Cerebellar cortex (tissue), 1 donor: ENCODE results near the gene GSTM4.

Experiments
- DNase-seq: peaks from one replicate; pipeline ENCODE4 v3.0.0-alpha.2; 2015; ENCODE audit warnings: low spot score

Gene GSTM4

DNA sequence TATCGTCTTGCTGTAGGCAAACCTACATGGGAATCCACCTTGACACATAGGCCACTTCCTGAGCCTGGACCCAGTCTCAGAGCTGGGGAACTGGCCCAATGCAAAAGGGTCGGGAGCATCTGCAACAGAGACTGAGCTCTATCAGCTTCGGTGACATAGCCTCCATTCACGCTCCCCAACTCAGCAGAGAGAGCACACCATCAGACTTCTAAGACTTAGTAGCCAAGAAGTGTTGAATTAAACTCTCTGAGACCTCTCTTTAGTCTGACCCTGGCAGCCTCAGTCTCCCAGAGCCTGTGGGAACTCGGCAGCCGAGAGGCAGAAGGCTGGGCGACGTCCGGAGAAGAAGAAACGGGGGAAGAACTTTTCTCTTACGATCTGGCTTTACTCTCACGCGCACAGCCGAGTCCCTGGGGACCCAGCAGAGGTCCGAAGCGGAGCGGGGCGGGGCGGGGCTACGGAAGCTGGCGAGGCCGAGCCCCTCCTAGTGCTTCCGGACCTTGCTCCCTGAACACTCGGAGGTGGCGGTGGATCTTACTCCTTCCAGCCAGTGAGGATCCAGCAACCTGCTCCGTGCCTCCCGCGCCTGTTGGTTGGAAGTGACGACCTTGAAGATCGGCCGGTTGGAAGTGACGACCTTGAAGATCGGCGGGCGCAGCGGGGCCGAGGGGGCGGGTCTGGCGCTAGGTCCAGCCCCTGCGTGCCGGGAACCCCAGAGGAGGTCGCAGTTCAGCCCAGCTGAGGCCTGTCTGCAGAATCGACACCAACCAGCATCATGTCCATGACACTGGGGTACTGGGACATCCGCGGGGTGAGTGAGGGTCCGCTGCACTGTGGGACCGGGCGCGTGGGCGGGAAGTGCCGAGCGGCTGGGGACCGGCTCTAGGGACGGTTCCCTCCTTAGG, at the start of gene GSTM4:
Gene GSTM4, plus strand, starts transcription at position 485 of the 905 bp plus-strand sequence. Its CDS starts 291 bp downstream, at position 776.
- DNase-seq, result peak; percentile 73

DNA sequence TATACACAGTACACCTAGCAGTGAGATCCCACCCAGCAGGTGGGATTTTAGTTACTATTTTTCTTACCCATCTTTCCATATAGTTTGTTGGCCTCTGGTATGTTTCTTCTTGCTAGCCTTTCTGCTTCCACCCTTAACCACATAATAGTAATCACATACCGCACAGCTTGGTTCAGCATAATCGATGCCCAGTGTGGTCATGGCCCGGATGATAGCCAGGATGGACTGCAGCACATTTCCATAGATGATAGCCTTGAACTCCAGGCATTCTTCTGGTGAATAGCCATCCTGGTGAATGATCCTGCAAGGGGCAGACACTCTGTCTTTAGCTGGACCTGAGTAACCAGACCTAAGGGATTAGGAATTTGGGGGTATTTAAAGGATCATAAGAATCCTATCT, 46.0 kb upstream of the GSTM4 start:
- no peak for DNase-seq

DNA sequence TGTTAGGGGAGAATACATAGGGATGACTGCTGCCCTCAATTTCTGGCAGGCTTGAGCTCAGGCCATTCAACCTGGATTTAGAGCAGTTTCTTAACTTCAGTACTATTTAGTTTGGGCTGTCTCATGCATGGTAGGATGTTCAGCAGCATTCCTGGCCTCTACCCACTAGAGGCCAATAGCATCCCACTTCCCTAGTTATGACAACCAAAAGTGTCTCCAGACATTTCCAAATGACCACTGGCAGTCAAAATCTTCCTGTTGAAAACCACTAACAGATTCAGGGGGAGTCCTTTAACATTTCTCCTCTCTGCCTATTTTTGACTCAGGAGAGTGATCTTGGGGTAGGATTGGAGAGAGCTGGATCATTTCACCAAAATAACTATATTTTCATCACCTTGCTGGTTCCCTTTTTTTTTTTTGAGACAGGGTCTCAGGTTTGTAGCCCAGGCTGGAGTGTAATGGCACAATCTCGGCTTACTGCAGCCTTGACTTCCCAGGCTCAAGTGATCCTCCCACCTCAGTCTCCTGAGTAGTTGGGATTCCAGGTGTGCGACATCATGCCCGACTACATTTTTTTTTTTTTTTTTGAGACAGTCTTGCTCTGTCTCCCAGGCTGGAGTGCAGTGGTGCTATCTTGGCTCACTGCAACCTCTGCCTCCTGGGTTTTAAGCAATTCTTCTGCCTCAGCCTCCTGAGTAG, 45.1 kb upstream of the GSTM4 start:
- no peak for DNase-seq

DNA sequence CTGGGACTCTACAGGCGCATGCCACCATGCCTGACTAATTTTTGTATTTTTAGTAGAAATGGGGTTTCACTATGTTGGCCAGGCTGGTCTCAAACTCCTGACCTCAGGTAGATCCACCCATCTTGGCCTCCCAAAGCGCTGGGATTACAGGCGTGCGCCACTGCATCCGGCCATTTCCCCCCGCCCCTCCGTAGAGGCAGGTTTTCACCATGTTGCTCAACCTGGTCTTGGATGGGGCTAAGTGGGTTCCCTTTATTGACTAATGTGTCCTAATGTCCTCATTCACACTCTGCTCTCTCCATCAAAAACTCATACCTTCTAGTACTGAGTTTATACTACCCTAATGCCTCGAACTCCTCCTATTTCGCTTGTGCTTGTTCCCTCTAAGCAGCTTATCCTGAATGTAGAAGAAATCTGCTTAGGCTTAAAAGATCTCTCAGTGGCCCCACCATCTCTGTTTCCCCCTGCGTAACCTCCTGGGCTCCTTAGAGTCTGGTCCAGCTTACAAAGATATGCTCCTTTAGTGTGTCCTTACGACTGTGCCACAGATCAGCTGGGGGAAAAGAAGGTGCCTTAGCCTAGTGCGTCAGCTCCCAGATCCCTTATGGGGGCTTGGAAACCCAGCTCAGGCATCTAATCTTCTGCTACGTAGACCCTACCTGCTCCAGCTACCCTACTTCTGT, 44.5 kb upstream of the GSTM4 start:
- DNase-seq, result no peak

DNA sequence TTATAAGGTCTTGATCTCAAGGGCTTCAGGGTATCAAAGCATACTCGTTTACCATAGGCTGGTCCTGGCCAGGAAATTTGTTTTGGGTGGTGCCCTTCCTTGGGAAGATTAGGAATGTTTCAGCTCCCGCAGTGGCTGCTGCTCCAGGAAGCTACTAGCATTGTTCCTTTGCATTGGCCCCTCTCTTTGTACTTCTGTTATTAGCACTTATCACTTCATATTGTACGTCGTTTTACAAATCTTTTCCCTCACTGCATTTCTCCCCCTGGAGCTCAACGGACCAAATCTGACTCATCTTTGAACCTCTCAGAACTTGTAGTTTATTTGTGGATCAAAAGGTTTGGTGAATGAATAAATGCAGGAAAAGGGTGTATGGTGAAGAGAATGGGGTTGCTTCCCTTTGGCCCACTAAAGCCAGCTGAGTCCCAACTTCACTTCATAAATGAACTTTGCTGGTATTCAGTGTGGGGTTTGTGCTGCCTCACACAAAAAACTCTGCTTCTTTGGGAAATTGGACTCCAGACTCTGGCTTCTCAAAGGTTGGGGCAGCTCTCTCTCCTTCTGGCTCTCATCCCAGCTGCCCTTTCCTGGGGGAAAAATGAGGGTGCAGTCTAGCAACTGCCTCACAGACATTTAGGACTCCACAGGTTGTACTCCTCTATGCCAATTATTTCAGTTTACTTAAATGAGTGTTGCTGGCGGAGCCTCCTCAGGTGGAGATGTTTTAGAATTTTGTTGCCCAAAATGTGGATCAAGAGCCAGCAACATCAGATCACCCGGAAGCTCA, 42.3 kb upstream of the GSTM4 start:
- no peak for DNase-seq

DNA sequence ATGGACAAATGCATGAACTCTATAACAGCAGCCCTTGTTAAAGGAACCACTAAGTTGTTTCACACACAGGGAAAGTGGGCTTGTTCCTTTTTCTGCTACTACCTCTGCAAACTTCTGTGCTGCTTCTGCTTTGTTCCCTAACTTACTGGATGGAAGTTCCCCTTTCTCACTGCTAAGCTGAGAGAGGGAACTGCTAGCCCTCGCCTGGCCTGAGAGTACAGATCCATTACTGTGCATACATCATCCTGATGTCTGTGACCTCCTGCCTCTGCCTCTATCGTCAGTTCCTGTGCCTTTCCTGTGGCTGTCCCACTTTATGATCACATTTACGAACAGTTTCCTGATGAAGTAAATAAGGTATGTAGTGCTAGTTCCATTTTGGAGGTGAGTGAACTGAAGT, 40.0 kb upstream of the GSTM4 start:
- DNase-seq, result no peak

DNA sequence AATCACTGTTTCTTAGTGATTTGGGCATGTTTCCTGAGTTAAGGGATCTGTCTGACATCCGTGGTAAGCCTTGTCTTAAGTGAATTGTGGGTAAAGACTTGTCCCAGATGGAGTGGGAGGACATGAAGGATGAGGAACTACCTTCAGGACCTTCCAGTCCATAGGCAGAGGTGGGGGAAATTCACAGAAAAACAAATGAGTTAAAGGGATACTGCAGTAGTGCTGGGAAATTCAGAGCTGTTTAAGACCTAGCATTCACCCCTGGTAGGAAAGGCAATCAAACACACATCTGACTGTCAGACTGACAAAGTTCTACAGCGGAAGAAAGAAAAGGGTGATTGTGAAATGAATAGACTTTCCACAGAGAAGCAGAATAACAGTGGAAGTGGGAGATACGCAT, 39.5 kb upstream of the GSTM4 start:
- DNase-seq, result no peak

DNA sequence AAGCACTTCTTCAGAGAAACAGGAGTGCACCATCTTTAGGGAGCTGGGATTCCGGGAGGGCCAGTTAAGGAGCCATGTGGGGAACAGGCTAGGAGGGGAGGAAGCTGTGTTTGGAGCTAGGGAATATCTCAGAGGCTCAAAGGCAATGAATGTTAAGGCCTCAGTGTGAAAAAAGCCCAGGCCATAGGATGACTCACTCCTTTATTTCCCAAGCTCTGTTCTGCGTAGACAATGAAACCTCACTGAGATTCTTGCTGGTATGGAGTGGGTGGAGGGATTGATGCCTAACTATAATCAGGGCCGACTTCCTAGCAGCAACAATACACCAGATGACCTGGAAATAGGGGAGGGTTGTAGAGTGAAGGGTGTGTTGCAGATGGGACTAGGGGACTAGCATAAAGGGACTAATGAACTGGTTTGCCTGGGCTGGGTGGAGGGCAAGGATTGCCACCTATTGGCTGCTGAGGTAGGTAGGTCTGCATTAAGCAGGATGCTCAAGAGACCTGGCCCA, 38.6 kb upstream of the GSTM4 start:
- DNase-seq, result no peak

DNA sequence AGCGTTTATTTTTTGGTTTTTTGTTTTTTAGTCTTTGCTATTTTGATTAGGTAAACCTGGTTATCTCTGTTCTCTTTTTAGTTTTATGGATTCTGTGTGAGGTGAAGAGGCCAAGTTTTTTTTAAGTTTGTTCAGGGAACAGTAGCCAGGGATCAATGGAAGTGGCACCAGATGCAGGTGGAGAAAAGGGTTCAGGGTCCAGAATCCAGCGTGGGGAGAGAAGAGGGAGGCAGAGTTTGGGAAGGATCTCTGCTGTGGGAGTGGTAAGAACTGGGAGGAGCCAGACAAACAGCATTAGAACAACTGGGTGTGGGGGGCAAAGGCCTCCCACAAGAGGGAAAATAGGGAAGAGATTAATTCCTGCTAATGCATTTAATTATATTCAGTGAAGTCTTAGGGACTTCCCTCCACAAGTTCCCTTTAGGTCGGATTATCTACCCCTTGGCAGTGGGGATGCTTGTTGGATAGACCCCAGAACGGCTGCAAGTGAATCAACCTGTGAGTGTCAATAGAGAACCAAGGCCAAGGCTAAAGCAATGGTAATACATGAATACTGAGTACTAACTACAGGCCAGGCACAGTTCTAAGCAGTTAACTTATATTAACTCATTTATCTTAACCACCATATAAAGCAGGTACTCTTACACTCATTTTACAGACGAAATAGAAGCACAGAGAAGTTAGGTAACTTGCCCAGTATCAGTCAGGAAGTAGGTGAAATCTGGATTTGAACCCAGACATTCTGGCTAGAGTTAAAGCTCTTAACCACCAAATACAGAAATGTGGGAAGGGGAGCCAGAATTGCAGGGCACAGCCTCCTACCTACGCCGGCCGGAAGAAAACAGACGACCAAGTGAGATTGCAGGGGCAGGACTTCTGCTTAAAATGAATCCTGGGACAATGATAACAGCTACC, 37.0 kb upstream of the GSTM4 start:
- DNase-seq, result no peak

DNA sequence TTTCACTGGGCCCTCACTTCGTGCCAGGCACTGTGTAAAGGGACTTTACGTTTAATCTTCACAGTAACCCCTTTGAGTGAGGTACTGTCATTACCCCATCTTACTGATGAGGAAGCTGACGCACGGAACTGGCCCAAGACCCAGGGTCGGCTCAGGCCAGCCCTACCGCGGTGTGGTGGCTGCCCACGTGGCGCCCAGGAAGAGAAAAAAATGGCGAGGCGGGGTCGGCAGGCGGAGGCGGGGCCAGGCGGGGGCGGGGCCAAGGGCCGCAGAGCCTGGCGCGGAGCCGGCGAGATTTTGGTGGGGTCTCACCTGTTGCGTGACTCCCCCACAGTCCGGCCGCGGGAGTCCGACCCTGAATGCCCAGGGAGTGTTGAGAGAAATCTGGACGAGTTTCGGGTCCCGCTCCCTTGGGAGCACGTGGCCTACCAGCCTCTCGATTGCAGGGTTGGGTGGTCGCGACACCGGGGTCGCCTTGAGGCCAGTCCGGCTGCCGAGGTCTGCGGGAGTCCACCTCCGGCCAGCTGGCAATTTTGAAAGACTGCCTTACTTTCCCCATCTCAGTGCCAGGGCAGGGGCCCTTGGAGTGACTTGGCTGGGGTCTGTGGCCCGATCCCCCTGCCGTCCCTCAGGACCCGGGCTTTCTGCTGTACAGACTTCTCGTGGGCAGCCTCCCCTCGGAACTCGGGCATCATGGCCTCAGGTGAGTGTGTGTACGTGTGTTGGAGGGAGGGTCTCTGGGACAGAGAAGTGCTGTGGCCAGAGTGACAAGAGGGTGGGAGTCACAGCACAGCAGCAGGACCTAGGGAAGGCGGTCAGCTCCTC, 36.1 kb upstream of the GSTM4 start, which contains the start of the genes AMPD2 and GNAT2:
Gene AMPD2, plus strand, starts transcription at position 262 of the 825 bp plus-strand sequence. CDS start 1,339 bp downstream, outside the sequence.
Gene GNAT2, minus strand, starts transcription at position 41 of the 825 bp plus-strand sequence. CDS start 6,746 bp downstream, outside the sequence.
- peak; percentile 41 for DNase-seq

DNA sequence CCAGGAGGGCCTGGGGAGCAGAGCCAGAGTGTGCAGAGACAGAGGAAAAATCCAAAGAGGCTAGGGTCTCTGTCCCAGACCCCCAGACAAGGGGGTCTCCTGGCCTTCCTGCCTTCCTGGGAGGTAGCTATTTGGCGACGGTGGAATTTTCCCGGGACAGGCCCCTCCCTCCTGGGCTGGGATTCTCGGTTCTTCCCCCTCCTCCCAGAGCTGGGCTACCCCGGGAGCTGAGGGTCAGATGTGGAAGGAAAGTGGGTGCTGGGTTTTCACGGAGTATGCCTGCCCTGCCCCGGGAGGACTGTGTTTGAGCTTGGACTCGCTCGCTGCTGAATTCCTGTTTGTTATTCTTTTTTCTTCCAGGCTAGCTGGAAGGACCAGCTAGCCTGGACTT, 35.5 kb upstream of the GSTM4 start:
- peak; percentile 55 for DNase-seq

DNA sequence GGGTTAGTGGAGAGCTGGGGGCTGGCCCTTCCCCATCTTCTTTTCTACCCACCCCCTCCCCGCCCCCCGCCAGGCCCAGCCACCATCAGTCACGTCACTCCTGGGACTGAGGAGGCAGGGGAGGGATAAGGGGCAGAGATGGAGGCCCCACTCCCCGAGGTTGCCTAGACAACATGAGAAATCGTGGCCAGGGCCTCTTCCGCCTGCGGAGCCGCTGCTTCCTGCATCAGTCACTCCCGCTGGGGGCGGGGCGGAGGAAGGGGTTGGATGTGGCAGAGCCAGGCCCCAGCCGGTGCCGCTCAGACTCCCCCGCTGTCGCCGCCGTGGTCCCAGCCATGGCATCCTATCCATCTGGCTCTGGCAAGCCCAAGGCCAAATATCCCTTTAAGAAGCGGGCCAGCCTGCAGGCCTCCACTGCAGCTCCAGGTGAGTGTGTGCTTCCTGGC, 35.0 kb upstream of the GSTM4 start:
- peak; percentile 91 for DNase-seq

DNA sequence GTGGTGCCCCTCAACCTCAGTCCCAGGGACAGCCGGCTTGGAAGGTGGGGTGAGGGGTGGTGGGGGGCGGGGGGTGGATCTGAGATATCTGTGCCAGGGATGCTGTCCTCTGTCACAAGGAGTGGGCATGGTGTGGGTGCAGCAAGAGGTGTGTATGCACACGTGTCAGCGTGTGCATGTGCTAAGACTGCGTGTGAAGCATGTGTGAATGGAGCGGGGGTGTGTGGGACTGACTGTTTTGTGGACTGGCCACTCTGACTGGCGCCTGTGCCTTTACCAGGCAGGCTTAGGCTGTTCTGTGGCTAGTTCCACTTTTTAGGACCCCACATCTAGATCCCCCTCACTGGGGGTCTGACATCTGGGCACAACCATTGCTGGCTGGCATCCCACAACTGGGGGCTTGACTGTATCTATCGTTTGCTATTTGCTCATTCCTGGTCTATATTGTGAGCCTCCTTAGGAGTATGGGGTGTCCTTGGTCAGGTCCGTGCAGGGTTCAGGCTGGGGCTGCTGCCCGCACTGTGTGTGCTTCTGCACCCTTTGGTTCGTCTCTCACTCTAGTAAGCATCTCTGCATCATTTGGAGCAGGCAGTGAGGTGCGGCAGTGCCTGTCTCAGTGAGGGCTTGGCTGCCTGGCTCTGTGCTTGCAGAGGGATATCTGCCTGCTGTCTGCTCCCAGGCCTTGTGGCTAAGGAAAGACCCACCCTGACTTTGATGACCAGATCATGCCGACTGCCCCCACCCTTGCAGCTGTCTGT, 34.3 kb upstream of the GSTM4 start:
- peak; percentile 35 for DNase-seq

DNA sequence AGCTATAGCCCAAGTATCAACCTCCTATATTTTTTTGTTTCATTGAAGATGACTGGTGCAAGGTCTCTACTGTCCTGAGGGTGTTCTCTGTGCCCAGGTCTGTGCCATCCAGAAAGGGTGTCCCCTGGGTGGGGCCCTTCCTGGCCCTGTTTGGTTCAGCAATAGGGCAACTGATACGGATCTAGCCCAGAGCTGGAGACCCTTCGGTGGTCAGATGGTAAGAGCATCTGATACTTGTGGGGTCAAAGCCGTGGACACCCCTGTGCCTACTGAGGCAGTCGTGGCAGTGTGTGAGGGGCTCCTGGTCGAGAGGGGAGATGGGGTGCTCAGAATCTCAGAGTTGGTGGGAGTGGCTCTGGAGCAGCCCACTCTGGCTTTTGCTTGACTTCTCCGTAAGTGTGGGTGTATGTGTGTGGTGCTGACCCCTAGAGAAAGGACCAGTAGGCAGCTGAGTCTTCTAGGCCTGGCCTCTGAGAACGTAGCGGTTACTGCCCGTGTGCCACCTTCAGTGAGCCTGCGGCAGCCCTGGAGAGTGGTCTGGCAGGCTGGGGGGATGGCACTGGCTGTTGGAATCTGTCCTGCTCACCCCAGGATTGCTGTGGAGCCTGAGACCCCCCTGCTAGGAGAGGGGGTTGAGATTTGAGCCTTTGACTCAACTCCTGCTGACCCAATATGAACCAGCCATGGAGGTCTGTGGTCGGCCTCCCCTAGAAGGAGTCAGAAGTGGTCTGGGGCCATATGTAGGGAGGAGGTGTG, 33.6 kb upstream of the GSTM4 start:
- no peak for DNase-seq

DNA sequence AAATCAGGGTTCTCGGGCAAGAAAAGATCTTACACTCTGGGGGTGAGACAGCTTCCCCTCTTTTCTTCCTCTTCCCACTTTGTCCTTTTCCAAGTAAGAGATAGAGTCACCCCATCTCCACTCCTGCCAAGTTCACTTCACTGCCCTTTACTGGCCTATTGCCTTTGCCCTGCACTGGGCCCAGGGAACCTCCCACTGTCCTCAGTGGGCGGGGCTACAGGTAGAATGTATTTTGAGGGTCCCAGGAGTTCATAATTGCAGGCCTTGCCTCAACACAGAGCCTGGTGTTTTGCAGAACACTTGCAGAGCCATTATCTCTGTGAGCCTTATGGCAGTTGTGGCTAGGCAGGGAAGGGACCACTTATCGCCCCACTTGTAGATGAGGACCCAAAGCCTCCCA, 33.0 kb upstream of the GSTM4 start:
- DNase-seq, result no peak

DNA sequence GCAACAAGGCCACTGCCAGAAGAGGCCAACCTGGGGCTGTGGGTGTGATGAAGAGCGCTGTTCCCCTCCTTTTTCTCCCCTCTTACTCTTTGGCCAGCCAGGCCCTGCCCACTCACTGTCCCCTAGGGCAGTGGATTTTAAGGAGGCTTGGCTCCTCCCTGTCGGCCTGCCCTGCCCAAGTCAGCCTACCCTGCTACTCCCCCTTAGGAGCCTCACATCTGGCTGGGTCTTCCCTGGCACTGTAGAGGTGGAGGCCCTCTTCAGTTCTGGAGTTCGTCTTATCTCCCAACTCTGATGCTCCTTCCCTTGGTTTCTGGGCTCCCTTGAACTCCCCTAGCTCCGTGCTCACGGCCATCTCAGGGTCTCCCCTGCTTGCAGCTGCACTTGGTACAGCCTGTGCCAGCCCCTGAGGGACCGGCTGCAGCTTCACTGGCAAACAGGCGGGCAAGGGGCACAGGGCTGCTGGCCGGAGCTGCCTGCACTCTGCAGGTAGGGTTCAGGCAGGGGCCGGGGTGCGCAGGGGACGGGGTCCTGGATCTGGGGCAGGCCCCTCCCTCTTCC, 32.2 kb upstream of the GSTM4 start:
- DNase-seq, result no peak

DNA sequence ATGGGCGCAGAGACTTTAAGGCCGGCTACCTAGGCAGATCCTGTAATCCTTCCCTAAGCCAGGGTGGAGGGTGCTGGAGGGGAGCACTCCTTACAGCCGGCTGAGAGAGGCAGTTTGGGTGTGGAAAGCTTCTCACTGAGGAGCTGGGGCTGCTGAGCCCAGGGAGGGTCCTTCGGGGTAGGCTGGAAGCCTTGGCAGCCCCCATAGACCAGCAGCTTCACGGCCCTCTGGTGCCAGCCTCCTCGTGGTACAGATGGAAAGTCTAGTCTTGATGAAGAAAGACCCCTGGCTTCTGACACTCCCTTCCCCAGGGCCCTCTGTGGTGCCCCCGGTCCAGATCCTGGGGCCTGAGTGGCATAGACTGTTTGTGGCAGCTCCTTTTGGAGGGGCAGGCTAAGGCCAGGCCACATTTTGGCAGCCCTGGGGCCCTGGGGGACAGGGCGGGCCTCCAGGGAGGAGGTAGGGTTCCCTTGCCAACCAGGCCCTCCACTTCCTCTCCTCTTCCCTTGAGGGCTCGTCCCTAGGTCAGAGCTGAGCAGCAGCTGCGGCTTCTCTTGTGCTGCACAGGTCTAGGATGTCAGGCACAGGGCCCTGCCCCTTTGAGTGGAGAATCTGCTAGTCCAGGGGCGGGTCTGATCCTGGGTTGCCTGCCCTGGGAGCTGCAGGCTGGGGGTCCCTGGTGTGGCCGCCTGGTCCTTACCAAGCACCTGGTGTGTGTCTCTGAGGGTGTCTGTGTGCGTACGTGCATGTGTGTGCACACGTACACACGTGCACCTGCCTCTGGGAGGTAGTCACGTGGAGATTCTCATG, 31.5 kb upstream of the GSTM4 start:
- no peak for DNase-seq
